Measurements from ENCODE around the gene SLC25A11. TPM values are rescaled to one million over a fixed set of nuclear protein-coding genes. Genes with fewer than 3 reads are reported as not detected.

The SLC25A11 gene
- total RNA-seq, 2 experiments from 2014 or later = 73.0 to 75.3 TPM

GRCh38 chr17:4893721-4894560, 45.9 kb downstream of the SLC25A11 start:
- CTCF ChIA-PET = no interaction called here
- Mint-ChIP-seq H3K4me3 (no peak overlapping the region), H3K36me3 (ENCODE audit: low read depth) (peaks cover 20% of the 10 kb centered on the region), H3K27me3 (no peaks in the 10 kb centered on the region), H3K4me1 (peaks cover 7% of the 10 kb centered on the region), H3K9me3 (no peaks in the 10 kb centered on the region), H3K27ac (no peak overlapping the region)
- DNase-seq = no peak
- POLR2A ChIA-PET = no interaction called here

DNA sequence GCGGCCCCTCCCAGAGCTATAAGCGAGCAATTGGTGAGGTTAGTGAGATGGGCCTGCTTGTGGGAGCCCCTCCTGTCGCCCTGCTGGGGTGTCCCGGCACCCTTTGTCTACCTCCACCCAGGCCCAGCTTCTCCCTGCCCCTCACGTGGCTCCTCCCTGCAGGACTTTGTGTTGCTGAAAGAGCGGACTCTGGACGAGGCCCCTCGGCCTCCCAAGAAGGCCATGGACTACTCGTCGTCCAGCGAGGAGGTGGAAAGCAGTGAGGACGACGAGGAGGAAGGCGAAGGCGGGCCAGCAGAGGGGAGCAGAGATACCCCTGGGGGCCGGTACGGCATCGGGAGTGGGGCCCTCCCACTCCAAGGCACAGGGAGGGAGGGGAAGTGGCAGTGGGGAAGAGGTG, 46.6 kb downstream of the SLC25A11 start:
- Mint-ChIP-seq H3K4me1 (peaks cover 4% of the 10 kb centered on the region), H3K9me3 (no peaks in the 10 kb centered on the region), H3K36me3 (ENCODE audit: low read depth) (peaks cover 22% of the 10 kb centered on the region), H3K4me3 (no peak overlapping the region), H3K27me3 (no peaks in the 10 kb centered on the region), H3K27ac (no peak overlapping the region)
- ChIA-PET CTCF (no interaction called here), POLR2A (no interaction called here)
- no peak for DNase-seq

DNA sequence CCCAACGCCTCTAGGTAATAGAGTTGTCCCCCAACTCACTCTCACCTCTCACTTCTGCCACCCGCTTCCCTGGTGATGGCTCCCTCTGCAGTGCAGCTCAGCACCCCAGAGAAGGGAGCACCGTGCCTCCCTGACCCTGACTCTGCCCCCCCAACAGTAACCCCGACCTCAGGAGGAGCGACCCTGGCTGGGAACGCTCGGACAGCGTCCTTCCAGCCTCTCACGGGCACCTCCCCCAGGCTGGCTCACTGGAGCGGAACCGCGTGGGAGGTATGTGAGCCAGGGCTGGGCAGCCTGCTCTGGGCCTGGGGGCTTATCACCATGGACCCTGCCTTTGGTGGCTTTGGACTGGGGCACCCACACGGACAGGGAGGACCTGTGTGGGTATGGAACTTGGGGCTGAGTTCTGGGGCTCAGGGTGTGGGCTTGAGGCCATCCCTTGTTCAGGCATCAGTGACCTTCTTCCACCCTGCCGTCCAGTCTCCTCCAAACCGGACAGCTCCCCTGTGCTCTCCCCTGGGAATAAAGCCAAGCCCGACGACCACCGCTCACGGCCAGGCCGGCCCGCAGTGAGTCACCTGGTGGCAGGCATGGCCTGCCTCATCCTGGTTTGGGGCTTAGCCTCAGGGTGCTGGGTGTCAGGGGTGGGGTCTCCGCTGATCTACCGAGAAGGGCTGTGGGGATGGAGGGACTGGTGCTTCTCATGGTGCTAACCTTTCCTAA, 47.2 kb downstream of the SLC25A11 start:
- no peaks in the 10 kb centered on the region for H3K27me3 Mint-ChIP-seq
- CTCF ChIA-PET = no interaction called here
- POLR2A ChIA-PET = no interaction called here
- H3K4me3 Mint-ChIP-seq = no peak overlapping the region
- peaks cover 22% of the 10 kb centered on the region for H3K36me3 Mint-ChIP-seq (ENCODE audit: low read depth)
- no peak for DNase-seq
- H3K4me1 Mint-ChIP-seq = peaks cover 3% of the 10 kb centered on the region
- H3K9me3 Mint-ChIP-seq = no peaks in the 10 kb centered on the region
- no peak overlapping the region for H3K27ac Mint-ChIP-seq

- Mint-ChIP-seq H3K27ac (no peak overlapping the region), H3K4me1 (peaks cover 3% of the 10 kb centered on the region), H3K27me3 (no peaks in the 10 kb centered on the region), H3K4me3 (no peak overlapping the region), H3K9me3 (no peaks in the 10 kb centered on the region), H3K36me3 (ENCODE audit: low read depth) (peaks cover 23% of the 10 kb centered on the region)
- CTCF ChIA-PET = interaction anchor here (0.9 kb wide), 1 partner anchor 17 kb away, joined by 4 read pairs; no protein-coding TSS in a partner anchor
- POLR2A ChIA-PET = no interaction called here
- no peak for DNase-seq
Observed at GRCh38 chr17:4891411-4892410, 48.1 kb downstream of the SLC25A11 start.

DNA sequence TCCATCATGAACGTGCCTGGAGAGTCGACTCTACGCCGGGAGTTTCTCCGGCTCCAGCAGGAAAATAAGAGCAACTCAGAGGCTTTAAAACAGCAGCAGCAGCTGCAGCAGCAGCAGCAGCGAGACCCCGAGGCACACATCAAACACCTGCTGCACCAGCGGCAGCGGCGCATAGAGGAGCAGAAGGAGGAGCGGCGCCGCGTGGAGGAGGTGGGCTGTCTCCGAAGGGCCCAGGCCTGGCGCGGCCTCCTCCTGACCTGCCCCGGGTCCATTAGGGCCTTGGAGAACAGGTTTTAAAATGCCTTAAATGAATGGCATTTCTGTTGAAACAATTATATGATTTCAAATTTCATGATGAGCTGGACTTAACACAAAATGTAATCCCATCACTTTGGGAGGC, 52.3 kb downstream of the SLC25A11 start:
- no peaks in the 10 kb centered on the region for H3K27me3 Mint-ChIP-seq

More for the DNA sequence above, 52.3 kb downstream of the SLC25A11 start:
- POLR2A ChIA-PET = no interaction called here
- Mint-ChIP-seq H3K36me3 (ENCODE audit: low read depth) (peaks cover 37% of the 10 kb centered on the region), H3K27ac (no peak overlapping the region), H3K4me1 (peaks cover 3% of the 10 kb centered on the region), H3K9me3 (no peaks in the 10 kb centered on the region), H3K4me3 (no peak overlapping the region)
- DNase-seq = no peak
- CTCF ChIA-PET = no interaction called here

Small RNA genes lying within 50 kb of the gene (microRNA-seq; reads per million reads assigned to microRNA genes)
- gene MIR6864 (ENCODE audit: borderline microRNAs expressed, borderline replicate concordance) = 0.63 reads per million
- gene MIR6865 (ENCODE audit: borderline microRNAs expressed, borderline replicate concordance) = 0.63 reads per million

Other genes with a start within 250 kb of the SLC25A11 start
- gene PELP1, start 235.9 kb downstream of the SLC25A11 start, total RNA-seq = 10 to 100 TPM; 61.6 to 73.2 TPM
- gene ARRB2, start 229.4 kb downstream of the SLC25A11 start, total RNA-seq = 100 to 1,000 TPM; 323 to 336 TPM
- 10 to 100 TPM; 19.6 to 23.6 TPM for gene MED11, start 208.6 kb downstream of the SLC25A11 start, total RNA-seq
- under 1 TPM in 1 of 2 experiments, not detected in 1; 0.07 TPM for gene ZMYND15, start 200.2 kb downstream of the SLC25A11 start, total RNA-seq
- 1 to 10 TPM in 1 of 2 experiments, under 1 TPM in 1; 0.94 to 1.6 TPM for gene CXCL16, start 200.1 kb downstream of the SLC25A11 start, total RNA-seq
- gene TM4SF5, start 168.2 kb downstream of the SLC25A11 start, total RNA-seq = not detected
- gene VMO1, start 153.7 kb downstream of the SLC25A11 start, total RNA-seq = under 1 TPM in 1 of 2 experiments, not detected in 1; 0.32 TPM
- gene GLTPD2, start 151.1 kb downstream of the SLC25A11 start, total RNA-seq = not detected
- 100 to 1,000 TPM in 1 of 2 experiments, 10 to 100 TPM in 1; 95.3 to 115 TPM for gene PSMB6, start 143.9 kb downstream of the SLC25A11 start, total RNA-seq
- 10 to 100 TPM; 16.6 to 17.3 TPM for gene PLD2, start 132.9 kb downstream of the SLC25A11 start, total RNA-seq
- 100 to 1,000 TPM; 112 to 133 TPM for gene MINK1, start 106.7 kb downstream of the SLC25A11 start, total RNA-seq
- under 1 TPM; 0.77 to 0.92 TPM for gene C17orf107, start 40.5 kb downstream of the SLC25A11 start, total RNA-seq
- under 1 TPM; 0.25 to 0.42 TPM for gene CHRNE, start 36.9 kb downstream of the SLC25A11 start, total RNA-seq
- gene GP1BA, start 7.8 kb downstream of the SLC25A11 start, total RNA-seq = not detected
- gene RNF167, start 222 bp upstream of the SLC25A11 start, total RNA-seq = 100 to 1,000 TPM; 254 to 273 TPM
- gene PFN1, start 8.5 kb upstream of the SLC25A11 start, total RNA-seq = 1,000 to 10,000 TPM; 2,428 to 2,438 TPM
- gene ENO3, start 11.1 kb upstream of the SLC25A11 start, total RNA-seq = 10 to 100 TPM; 44.9 to 54.8 TPM
- gene SPAG7, start 27.8 kb upstream of the SLC25A11 start, total RNA-seq = 10 to 100 TPM; 47.7 to 53.6 TPM
- gene CAMTA2, start 47.6 kb upstream of the SLC25A11 start, total RNA-seq = 10 to 100 TPM; 58.2 to 62.7 TPM
- under 1 TPM; 0.35 to 0.50 TPM for gene INCA1, start 57.5 kb upstream of the SLC25A11 start, total RNA-seq
- gene KIF1C, start 57.9 kb upstream of the SLC25A11 start, total RNA-seq = 10 to 100 TPM; 36.6 to 48.8 TPM
- under 1 TPM; 0.48 to 0.82 TPM for gene SLC52A1, start 95.4 kb upstream of the SLC25A11 start, total RNA-seq
- 1 to 10 TPM; 6.5 to 7.5 TPM for gene ZFP3, start 138.4 kb upstream of the SLC25A11 start, total RNA-seq
- 10 to 100 TPM in 1 of 2 experiments, 1 to 10 TPM in 1; 9.3 to 12.0 TPM for gene ZNF232, start 171.8 kb upstream of the SLC25A11 start, total RNA-seq
- under 1 TPM; 0.05 to 0.06 TPM for gene USP6, start 176.0 kb upstream of the SLC25A11 start, total RNA-seq